NCI-H1694 (cell line): ENCODE results near the gene SUGP2.
"Not testable (repeated sequence)": the region's sequence is repeated elsewhere in the genome, so short reads cannot be mapped to it uniquely, and the experiment has no call there.

ENCODE experiments used
- DNase-seq: peaks from one replicate; lab custom pipeline; 2025; lab: John Stamatoyannopoulos, UW

Gene SUGP2

GRCh38 chr19:18990128-18990708, 43.1 kb downstream of the SUGP2 start:
- DNase-seq: no peak

DNA sequence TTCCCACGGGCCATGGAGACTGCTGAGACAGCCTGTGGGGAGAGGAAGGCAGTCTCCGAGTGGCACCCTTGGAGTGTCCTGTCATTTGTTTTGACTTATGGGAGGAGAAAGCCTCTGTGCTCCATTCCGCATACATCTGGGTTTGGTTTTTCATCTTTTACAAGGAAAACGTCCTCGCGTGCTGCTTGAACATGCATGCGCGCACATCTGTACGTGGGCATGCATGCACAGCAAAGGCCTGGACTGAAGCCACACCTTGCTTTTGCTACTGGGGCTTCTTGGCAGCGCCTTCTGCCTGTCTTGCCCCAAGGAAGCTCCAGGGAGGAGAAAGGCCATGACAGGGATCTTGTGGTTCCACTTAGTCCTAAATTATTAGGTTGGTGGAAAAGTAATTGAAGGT, 44.0 kb downstream of the SUGP2 start:
- DNase-seq: no peak

GRCh38 chr19:18987456-18987855, 45.9 kb downstream of the SUGP2 start:
- DNase-seq: no peak

DNA sequence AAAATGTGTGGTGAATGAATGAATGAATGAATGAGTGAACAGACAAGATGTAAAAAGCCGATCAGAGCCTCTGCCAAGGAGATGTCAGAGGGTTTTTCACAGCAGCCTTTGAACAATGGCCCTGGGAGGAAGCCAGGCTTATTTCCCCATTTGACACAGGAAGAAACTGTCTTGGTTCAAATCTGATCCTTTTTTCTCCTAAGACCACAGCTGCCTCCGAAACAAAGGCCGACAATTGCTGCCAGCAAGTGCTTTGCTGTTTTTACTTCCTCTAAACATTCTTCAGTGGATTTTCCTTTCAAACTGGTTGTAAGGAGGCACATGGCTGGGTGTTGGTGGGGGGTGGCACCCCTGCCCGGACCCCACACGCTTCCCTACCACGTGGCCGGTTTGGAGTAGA, 48.1 kb downstream of the SUGP2 start:
- DNase-seq: no peak

DNA sequence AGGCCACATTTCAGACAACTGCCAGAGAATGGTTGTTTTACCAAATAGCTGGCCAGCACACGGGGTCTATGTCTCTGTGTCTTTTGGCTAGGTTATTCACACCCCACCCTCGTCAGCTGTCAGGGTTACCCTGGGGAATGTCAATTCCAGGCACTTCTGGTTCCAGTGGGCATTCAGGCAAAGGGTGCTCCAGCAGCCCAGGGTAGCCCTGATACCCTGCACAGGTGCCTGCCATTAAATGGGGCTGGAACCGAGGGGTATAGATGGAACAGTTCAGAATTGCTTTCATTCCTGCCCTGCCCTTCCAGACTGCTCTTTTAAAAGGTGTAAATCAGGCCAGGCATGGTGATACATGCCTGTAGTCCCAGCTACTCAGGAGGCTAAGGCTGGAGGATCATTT, 49.1 kb downstream of the SUGP2 start:
- no peak for DNase-seq

DNA sequence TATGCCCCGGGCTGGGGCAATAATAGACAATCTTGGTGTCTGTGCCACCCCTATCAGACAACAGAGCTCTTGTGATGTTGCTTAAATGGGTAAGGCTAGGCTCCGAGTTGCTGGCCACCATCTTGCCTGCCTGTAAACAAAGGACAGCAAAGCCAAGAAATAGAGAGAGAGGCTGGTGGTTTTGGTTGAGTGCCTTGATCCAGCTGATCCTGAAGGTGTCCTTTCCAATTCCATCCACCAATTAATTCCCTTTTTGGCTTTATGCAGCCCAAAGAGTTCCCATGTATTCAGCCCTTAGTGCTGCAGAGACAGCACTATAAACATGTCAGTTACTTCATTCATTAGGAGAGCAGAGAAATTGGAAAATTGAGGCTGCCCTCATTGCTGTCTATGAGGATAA, 50.6 kb downstream of the SUGP2 start:
- DNase-seq: no peak

DNA sequence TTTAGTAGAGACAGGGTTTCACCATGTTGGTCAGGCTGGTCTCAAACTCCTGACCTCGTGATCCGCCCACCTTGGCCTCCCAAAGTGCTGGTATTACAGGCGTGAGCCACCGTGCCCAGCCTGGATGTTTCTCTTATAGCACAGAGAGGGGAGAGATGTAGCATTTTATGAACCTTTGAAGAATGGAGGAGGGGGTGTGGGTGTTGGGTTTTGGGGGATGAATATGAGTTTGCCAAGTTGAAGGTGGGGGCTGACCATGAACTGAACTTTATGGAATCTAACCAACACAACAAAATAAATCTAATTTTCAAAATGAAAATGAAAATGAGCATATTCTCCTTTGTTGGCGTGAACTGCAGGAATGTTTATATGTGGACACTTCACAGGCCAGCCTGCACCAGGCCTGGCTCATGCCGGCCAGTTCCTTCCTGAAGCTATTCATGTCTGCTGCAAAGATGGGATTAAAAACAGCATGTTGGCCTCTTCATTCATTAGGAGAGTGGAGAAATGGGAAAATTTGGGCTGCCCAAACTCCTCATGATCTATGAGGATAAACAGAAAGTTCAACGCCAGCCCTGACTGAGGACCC, 52.8 kb downstream of the SUGP2 start:
- no peak for DNase-seq

GRCh38 chr19:18978616-18979015, 54.7 kb downstream of the SUGP2 start:
- DNase-seq: no peak

- DNase-seq: no peak
Measured at GRCh38 chr19:18975869-18976268, 57.4 kb downstream of the SUGP2 start.

- no peak for DNase-seq
Measured at GRCh38 chr19:18975011-18975410, 58.3 kb downstream of the SUGP2 start.

- no peak for DNase-seq
Measured at GRCh38 chr19:18972851-18973250, 60.5 kb downstream of the SUGP2 start.

DNA sequence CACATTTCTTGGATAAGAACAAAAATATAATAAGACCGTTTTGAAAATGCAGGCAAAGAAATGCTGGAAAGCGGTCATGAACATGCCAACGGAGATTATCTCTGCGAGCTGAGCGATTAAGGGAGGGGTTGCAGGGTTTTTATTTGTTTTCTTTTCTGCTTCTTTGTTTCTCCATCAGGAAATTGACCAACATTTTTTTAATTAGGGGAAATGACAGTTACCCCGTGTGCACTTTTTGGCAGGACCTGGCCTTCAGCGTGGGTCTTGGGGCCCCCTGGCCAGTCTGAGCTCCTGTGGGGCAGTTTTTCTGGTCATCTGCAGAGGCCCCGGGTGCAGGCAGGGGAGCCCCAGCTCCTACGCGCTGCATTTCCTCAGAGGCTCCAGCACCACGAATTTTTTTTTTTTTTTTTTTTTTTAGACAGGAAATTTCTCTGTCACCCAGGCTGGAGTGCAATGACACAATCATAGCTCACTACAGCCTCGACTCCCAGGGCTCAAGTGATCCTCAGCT, 61.0 kb downstream of the SUGP2 start:
- DNase-seq: no peak

DNA sequence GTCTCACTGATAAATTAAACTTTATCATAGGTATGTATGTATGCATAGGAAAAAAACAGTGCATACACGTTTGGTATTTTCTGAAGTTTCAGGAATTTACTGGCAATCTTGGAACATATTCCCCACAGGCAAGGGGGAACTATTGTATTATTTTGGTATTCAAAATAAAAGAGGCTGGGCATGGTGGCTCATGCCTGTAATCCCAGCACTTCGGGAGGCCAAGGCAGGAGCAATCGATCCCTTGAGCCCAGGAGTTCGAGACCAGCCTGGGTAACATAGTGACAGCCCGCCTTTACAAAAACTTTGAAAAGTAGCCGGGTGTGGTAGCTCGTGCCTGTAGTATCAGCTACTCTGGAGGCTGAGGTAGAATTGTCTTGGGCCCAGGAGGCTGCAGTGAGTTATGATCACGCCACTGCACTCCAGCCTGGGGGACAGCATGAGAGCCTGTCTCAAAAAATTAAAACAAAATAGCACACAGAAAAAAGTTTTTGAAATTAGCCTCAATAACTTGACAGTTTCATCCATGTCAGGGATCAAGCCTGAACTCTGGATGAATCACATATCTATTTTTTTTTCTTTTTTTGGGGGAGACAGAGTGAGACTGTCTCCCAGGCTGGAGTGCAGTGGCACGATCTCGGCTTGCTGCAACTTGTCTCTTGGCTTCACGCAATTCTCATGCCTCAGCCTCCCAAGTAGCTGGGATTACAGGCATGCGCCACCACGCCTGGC, 63.2 kb downstream of the SUGP2 start:
- DNase-seq: no peak

GRCh38 chr19:18967358-18968146, 65.8 kb downstream of the SUGP2 start:
- DNase-seq: no peak

DNA sequence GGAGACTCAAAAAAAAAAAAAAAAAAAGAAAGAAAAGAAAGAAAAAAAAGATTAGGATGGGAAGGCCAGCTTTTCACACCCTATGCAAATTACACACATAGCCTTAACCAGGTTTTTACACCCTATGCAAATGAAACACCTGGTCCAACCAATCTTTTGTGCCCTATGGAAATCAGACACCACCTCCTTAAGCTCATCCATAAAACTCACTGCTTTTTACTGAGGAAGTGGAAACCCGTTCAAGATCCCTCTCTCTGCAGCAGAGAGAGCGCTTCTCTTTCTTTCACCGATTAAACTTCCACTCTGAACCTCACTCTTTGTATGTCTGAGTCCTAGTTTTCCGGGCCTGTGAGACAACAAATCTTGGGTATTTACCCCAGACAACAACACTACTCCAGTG, 67.0 kb downstream of the SUGP2 start:
- DNase-seq: no peak

DNA sequence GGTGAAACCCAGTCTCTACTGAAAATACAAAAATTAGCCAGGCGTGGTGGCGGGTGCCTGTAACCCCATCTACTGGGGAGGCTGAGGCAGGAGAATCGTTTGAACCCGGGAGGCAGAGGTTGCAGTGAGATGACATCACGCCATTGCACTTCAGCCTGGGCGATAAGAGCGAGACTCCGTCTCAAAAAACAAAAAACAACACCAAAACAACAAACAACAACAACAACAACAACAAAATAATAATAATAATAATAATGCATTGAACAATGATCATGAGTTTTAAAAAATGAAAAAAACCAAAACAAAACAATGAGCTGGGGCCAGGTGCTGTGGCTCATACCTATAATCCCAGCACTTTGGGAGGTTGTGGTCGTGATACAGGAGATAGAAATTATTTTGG, 69.2 kb downstream of the SUGP2 start:
- no peak for DNase-seq

GRCh38 chr19:18961767-18962620, 71.3 kb downstream of the SUGP2 start:
- no peak for DNase-seq

DNA sequence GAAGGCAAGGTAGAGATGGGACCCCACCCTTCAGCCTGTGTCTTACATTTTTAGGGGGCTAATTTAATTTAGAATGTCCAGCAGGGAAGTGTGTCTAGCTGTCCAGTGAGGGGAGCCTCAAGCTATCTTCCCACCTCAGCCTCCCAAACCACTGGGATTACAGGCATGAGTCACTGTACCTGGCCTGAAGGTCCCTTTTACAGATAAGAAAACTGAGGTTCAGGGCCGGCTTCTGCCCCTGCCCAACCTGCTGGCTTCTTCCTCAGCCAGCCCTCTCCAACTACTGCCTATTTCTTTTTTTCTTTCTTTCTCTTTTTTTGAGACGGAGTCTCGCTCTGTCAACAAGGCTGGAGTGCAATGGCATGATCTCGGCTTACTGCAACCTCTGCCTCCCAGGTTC, 72.9 kb downstream of the SUGP2 start:
- no peak for DNase-seq

DNA sequence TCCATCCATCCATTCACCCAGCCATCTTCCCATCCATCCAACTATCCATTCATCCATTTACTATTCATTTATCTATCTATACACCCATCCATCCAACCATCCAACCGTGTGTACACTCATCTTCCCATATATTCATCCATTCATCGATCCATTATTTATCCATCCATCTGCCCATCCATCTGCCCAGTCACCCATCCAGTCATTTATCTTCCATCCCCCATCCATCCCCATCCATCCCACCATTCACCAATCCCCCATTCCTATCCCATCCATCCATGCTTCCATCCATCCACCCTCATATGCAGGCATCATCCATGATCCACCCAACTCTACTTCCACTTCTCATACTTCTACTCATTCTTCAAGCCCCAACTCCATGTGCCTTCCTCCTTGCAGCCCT, 78.3 kb downstream of the SUGP2 start:
- no peak for DNase-seq

GRCh38 chr19:18954094-18954493, 79.2 kb downstream of the SUGP2 start:
- DNase-seq: no peak

GRCh38 chr19:18952364-18953003, 80.8 kb downstream of the SUGP2 start:
- DNase-seq: not testable (repeated sequence)
